Measurements from ENCODE around the gene RPS6KA5.

GRCh38 chr14:90990141-90990540, 70.3 kb downstream of the RPS6KA5 start:
- TF ChIP-seq CTCF (IDR thresholded peaks at IDR 0.05; ENCODE audit: insufficient read depth, low read depth, low read length) (no peak), EZH2 (IDR thresholded peaks at IDR 0.05; ENCODE audit: insufficient read depth, low read length) (no peak)

Data from astrocyte (in vitro differentiated cells and primary cell).